Erythroblast (primary cell): Measurements from ENCODE around the gene ESPL1.

Experiments
- GATA1 ChIP-seq: IDR thresholded peaks from 2 replicates; pipeline ENCODE4 v1.6.1; 2011; ENCODE audit warnings: low read depth, mild to moderate bottlenecking, control low read depth, low read length, moderate library complexity
- POLR2A ChIP-seq: IDR thresholded peaks from 2 replicates; pipeline ENCODE4 v1.6.1; 2011; ENCODE audit warnings: mild to moderate bottlenecking, low read length

- TF ChIP-seq POLR2A, result no peak
- TF ChIP-seq GATA1, result no peak
These were observed 22.8 kb upstream of the ESPL1 start for GRCh38 chr12:53245286-53245685.
